Body of pancreas (tissue), 4 donors: ENCODE results near the gene PCSK2.

Source experiments
- CTCF ChIP-seq, 7 experiments: fragments of 450-650 bp in 4 of 7; fragments of 200-600 bp in 3 of 7; sonication (generic) in 3 of 7; IDR thresholded peaks; one replicate each; pipeline ENCODE4 v1.5.1; 2016 to 2019; ENCODE audit warnings: antibody characterized with exemption in 7 of 7
- POLR2A ChIP-seq, 3 donors: fragments of 450-650 bp; IDR thresholded peaks; one replicate each; pipeline ENCODE4 v1.6.1; 2016; ENCODE audit warnings: antibody characterized with exemption in 3 of 3, mild to moderate bottlenecking in 2 of 3

GRCh38 chr20:17427638-17428037 lies 200.8 kb downstream of the PCSK2 start:
- TF ChIP-seq CTCF (IDR thresholded peaks at IDR 0.05): no peak
- TF ChIP-seq POLR2A (IDR thresholded peaks at IDR 0.05): no peak
